PC-3 (cell line): ENCODE results near the gene PPFIBP1. TPM values are rescaled to one million over a fixed set of nuclear protein-coding genes. Genes with fewer than 3 reads are reported as not detected.

Source experiments
- ATAC-seq: fragments of 200-7000 bp; cut with Tn5 transposase; 2 replicates; pipeline ENCODE4 v1.9.1; 2020; ENCODE audit warnings: mild to moderate bottlenecking, moderate library complexity
- BruUV-seq: library from RNA; stranded (reverse); fragments of 400-500 nt; replicated peaks from 2 replicates; lab custom pipeline; 2021; lab: Mats Ljungman, UMichigan
- CTCF ChIA-PET: fragments of 300-600 bp; sonication (Branson Sonifier 250); formaldehyde crosslinking; loops from one replicate; lab custom pipeline; 2022; ENCODE audit warnings: antibody characterized with exemption; lab: Charles Lee
- POLR2A ChIA-PET: fragments of 300-600 bp; sonication (Branson Sonifier 250); formaldehyde crosslinking; loops from one replicate; lab custom pipeline; 2022; ENCODE audit warnings: antibody characterized with exemption; ENCODE audit not compliant: unreplicated experiment; lab: Charles Lee
- DNase-seq: peaks from one replicate; pipeline ENCODE4 v3.0.0-alpha.2; 2015
- H2AFZ ChIP-seq: fragments of 300-600 bp; sonication (generic); 2 replicates; pipeline ENCODE4 v1.6.0; 2016; ENCODE audit warnings: antibody characterized with exemption, low read length
- H3F3A ChIP-seq: fragments of 300-600 bp; sonication (generic); one replicate; pipeline ENCODE4 v1.6.0; 2017; ENCODE audit warnings: antibody characterized with exemption, low read length, control low read depth, mild to moderate bottlenecking; ENCODE audit not compliant: unreplicated experiment
- H3K27ac ChIP-seq: fragments of 300-600 bp; sonication (generic); 2 replicates; pipeline ENCODE4 v1.5.1; 2016; ENCODE audit warnings: mild to moderate bottlenecking, low read length
- H3K27me3 ChIP-seq: fragments of 300-600 bp; sonication (generic); 2 replicates; pipeline ENCODE4 v1.6.1; 2016; ENCODE audit warnings: low read length, mixed read lengths
- H3K36me3 ChIP-seq: fragments of 300-600 bp; sonication (generic); 2 replicates; pipeline ENCODE4 v1.6.1; 2016; ENCODE audit warnings: low read depth, mixed run types, low read length, mixed read lengths
- H3K4me1 ChIP-seq: fragments of 300-600 bp; sonication (generic); 2 replicates; pipeline ENCODE4 v1.5.1; 2016; ENCODE audit warnings: low read length; ENCODE audit not compliant: insufficient read depth
- H3K4me2 ChIP-seq: fragments of 300-600 bp; sonication (generic); 2 replicates; pipeline ENCODE4 v1.6.0; 2016; ENCODE audit warnings: low read length
- H3K4me3 ChIP-seq: fragments of 300-600 bp; sonication (generic); 2 replicates; pipeline ENCODE4 v1.5.1; 2016; ENCODE audit warnings: mild to moderate bottlenecking, low read length, mixed read lengths
- H3K79me2 ChIP-seq: fragments of 300-600 bp; sonication (generic); 2 replicates; pipeline ENCODE4 v1.6.1; 2017; ENCODE audit warnings: low read length, mixed read lengths
- H3K9ac ChIP-seq: fragments of 300-600 bp; sonication (generic); 2 replicates; pipeline ENCODE4 v1.6.0; 2016; ENCODE audit warnings: mild to moderate bottlenecking, low read length
- H3K9me2 ChIP-seq: fragments of 300-600 bp; sonication (generic); replicated peaks from 2 replicates; pipeline ENCODE4 v1.6.1; 2016; ENCODE audit warnings: mixed run types, low read length, mixed read lengths
- H3K9me3 ChIP-seq: fragments of 300-600 bp; sonication (generic); 2 replicates; pipeline ENCODE4 v1.6.1; 2016; ENCODE audit warnings: low read length, mixed read lengths
- H4K20me1 ChIP-seq: fragments of 300-600 bp; sonication (generic); 2 replicates; pipeline ENCODE4 v1.6.1; 2016; ENCODE audit warnings: low read length, mixed read lengths
- CTCF ChIP-seq: fragments of 300-600 bp; sonication (generic); conservative IDR thresholded peaks from 2 replicates; pipeline ENCODE4 v1.5.1; 2017; ENCODE audit warnings: antibody characterized with exemption, low read depth, mild to moderate bottlenecking, low read length
- EZH2 ChIP-seq: fragments of 300-600 bp; sonication (generic); IDR thresholded peaks from one replicate; pipeline ENCODE4 v1.6.1; 2017; ENCODE audit warnings: antibody characterized with exemption, mild to moderate bottlenecking, low read length; ENCODE audit not compliant: unreplicated experiment
- EZH2phosphoT487 ChIP-seq: fragments of 300-600 bp; sonication (generic); IDR thresholded peaks from 2 replicates; pipeline ENCODE4 v1.6.1; 2018; ENCODE audit warnings: mild to moderate bottlenecking, antibody characterized with exemption, low read length, borderline replicate concordance
- intact Hi-C: fragments of 100-400 bp; cut with micrococcal nuclease; formaldehyde crosslinking; loops from 2 replicates; pipeline ENCODE4 v1.9.0; 2023
- total RNA-seq: library from RNA; depleted of rRNA; stranded (reverse); fragments of >200 nt; gene quantifications from 2 replicates; pipeline ENCODE4 v1.2.3, GENCODE V29; 2014

The PPFIBP1 gene
- total RNA-seq, 1 experiment from 2014 or later = 56.9 TPM

- Histone ChIP-seq H3K4me3 (no peak overlapping the region), H3K4me1 (peaks cover 38% of the 10 kb centered on the region), H4K20me1 (no peaks in the 10 kb centered on the region), H3K79me2 (peaks cover 89% of the 10 kb centered on the region), H3K4me2 (peak overlapping the region; percentile 79), H2AFZ (no peak overlapping the region), H3F3A (peaks cover 5% of the 10 kb centered on the region), H3K9me3 (no peaks in the 10 kb centered on the region), H3K27ac (peak overlapping the region; percentile 94), H3K9me2 (no peaks in the 10 kb centered on the region), H3K27me3 (no peaks in the 10 kb centered on the region), H3K9ac (peak overlapping the region; percentile 83), H3K36me3 (no peaks in the 10 kb centered on the region)
- ATAC-seq = no peak
- POLR2A ChIA-PET = no interaction called here
- CTCF ChIA-PET = interaction anchor here (0.9 to 1.3 kb wide), 2 partner anchors 11 to 15 kb away, joined by 3 to 7 read pairs; no protein-coding TSS in a partner anchor
- no TSS peak for BruUV-seq
- TF ChIP-seq EZH2 (no peak), EZH2phosphoT487 (no peak), CTCF (no peak)
- no peak for DNase-seq
- intact Hi-C loops = no loop called here
Measured at GRCh38 chr12:27550653-27550975, 26.6 kb downstream of the PPFIBP1 start.

GRCh38 chr12:27551172-27551840 is 27.3 kb downstream of the PPFIBP1 start:
- Histone ChIP-seq H3K9me2 (no peaks in the 10 kb centered on the region), H3K27ac (no peak overlapping the region), H3K9me3 (no peaks in the 10 kb centered on the region), H3K9ac (no peak overlapping the region), H3K4me3 (no peak overlapping the region), H3K27me3 (no peaks in the 10 kb centered on the region), H4K20me1 (no peaks in the 10 kb centered on the region), H3K4me2 (no peak overlapping the region), H2AFZ (no peak overlapping the region), H3K36me3 (no peaks in the 10 kb centered on the region), H3F3A (peaks cover 5% of the 10 kb centered on the region), H3K79me2 (peaks cover 89% of the 10 kb centered on the region), H3K4me1 (peaks cover 38% of the 10 kb centered on the region)
- no TSS peak for BruUV-seq
- POLR2A ChIA-PET = interaction anchor here (0.6 kb wide), 1 partner anchor 298 kb away, joined by 5 read pairs; no protein-coding TSS in a partner anchor
- DNase-seq (no peak), ATAC-seq (no peak)
- intact Hi-C loops = no loop called here
- CTCF ChIA-PET = no interaction called here
- TF ChIP-seq CTCF = no peak
- no peak for TF ChIP-seq EZH2
- TF ChIP-seq EZH2phosphoT487 = no peak

- intact Hi-C loops = no loop called here
- Histone ChIP-seq H3K27ac (no peak overlapping the region), H3K4me1 (peaks cover 38% of the 10 kb centered on the region), H3K9me2 (no peaks in the 10 kb centered on the region), H3K9ac (no peak overlapping the region), H3K79me2 (peaks cover 89% of the 10 kb centered on the region), H4K20me1 (no peaks in the 10 kb centered on the region), H3K4me2 (no peak overlapping the region), H2AFZ (no peak overlapping the region), H3K4me3 (no peak overlapping the region), H3F3A (peaks cover 5% of the 10 kb centered on the region), H3K9me3 (no peaks in the 10 kb centered on the region), H3K36me3 (no peaks in the 10 kb centered on the region), H3K27me3 (no peaks in the 10 kb centered on the region)
- TF ChIP-seq EZH2 (no peak), EZH2phosphoT487 (no peak), CTCF (no peak)
- ChIA-PET POLR2A (no interaction called here), CTCF (no interaction called here)
- DNase-seq = no peak
- no peak for ATAC-seq
- no TSS peak for BruUV-seq
Measured at GRCh38 chr12:27552235-27552634, 28.2 kb downstream of the PPFIBP1 start.
